ENCODE measurements around the gene RAPGEF2. TPM values are rescaled to one million over a fixed set of nuclear protein-coding genes. Genes with fewer than 3 reads are reported as not detected.
A peak's percentile ranks its signal among the peaks of the same experiment; 100 is the strongest.
"Not testable (repeated sequence)": the region's sequence is repeated elsewhere in the genome, so short reads cannot be mapped to it uniquely, and the experiment has no call there.

Gene RAPGEF2
- total and polyA plus RNA-seq, 9 donors = 16.9 to 33.6 (median 22.7) TPM

DNA sequence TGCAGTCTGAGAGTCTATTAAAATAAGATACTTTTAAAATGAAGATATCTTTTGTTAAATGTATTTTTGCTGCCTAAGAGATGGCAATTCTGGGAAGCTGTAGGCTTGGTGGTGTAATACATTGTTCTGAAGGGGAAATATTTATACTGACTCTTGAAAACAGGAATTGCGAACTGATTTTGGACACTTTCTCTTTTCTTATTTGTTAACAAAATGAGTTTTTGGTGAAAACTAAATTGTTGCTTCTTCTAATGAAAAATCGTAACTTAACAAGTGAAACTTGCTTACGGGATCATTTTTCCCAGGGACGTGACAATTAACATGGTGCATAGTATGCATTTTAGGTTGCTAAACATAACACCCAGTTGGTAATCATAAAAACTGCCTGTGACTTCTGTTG, 71.0 kb downstream of the RAPGEF2 start:
- no peaks in the 10 kb centered on the region for H3K9me3 ChIP-seq (replicated peaks; ENCODE audit: control insufficient read depth, low read depth, low read length)
- H3K27me3 ChIP-seq (ENCODE audit: control insufficient read depth, insufficient read depth, low read length) = no peaks in the 10 kb centered on the region
- H3K36me3 ChIP-seq (ENCODE audit: control insufficient read depth, insufficient read depth, low read length) = no peaks in the 10 kb centered on the region
- H3K27ac ChIP-seq (ENCODE audit: low read length) = no peak overlapping the region
- WGBS (ENCODE audit: insufficient coverage) = no CpG with 5 or more reads among the region's 4 CpGs
- DNase-seq = no peak
- peaks cover 3% of the 10 kb centered on the region for H3K4me1 ChIP-seq (ENCODE audit: control insufficient read depth, insufficient read depth, low read length)
- no peak overlapping the region for H3K4me3 ChIP-seq (ENCODE audit: low read length)

- Histone ChIP-seq H3K9me3 (replicated peaks; ENCODE audit: control insufficient read depth, low read depth, low read length) (no peaks in the 10 kb centered on the region), H3K27me3 (ENCODE audit: control insufficient read depth, insufficient read depth, low read length) (no peaks in the 10 kb centered on the region), H3K36me3 (ENCODE audit: control insufficient read depth, insufficient read depth, low read length) (no peaks in the 10 kb centered on the region), H3K27ac (ENCODE audit: low read length) (peak overlapping the region; percentile 31), H3K4me3 (ENCODE audit: low read length) (no peak overlapping the region), H3K4me1 (ENCODE audit: control insufficient read depth, insufficient read depth, low read length) (peaks cover 3% of the 10 kb centered on the region)
- DNase-seq = no peak
- WGBS (ENCODE audit: insufficient coverage) = no CpG with 5 or more reads among the region's 2 CpGs
Observed at GRCh38 chr4:159174645-159175084, 71.8 kb downstream of the RAPGEF2 start.

GRCh38 chr4:159175085-159175988, 72.5 kb downstream of the RAPGEF2 start:
- Histone ChIP-seq H3K9me3 (replicated peaks; ENCODE audit: control insufficient read depth, low read depth, low read length) (no peaks in the 10 kb centered on the region), H3K4me1 (ENCODE audit: control insufficient read depth, insufficient read depth, low read length) (peaks cover 3% of the 10 kb centered on the region), H3K27ac (ENCODE audit: low read length) (peak overlapping the region; percentile 33), H3K27me3 (ENCODE audit: control insufficient read depth, insufficient read depth, low read length) (no peaks in the 10 kb centered on the region), H3K36me3 (ENCODE audit: control insufficient read depth, insufficient read depth, low read length) (no peaks in the 10 kb centered on the region), H3K4me3 (ENCODE audit: low read length) (no peak overlapping the region)
- DNase-seq = peak; percentile 90
- WGBS (ENCODE audit: insufficient coverage) = 20% methylated on average over 1 of the region's 14 CpGs

GRCh38 chr4:159175989-159176375, 73.1 kb downstream of the RAPGEF2 start:
- no peak for DNase-seq
- Histone ChIP-seq H3K36me3 (ENCODE audit: control insufficient read depth, insufficient read depth, low read length) (no peaks in the 10 kb centered on the region), H3K27me3 (ENCODE audit: control insufficient read depth, insufficient read depth, low read length) (no peaks in the 10 kb centered on the region), H3K27ac (ENCODE audit: low read length) (peak overlapping the region; percentile 33), H3K9me3 (replicated peaks; ENCODE audit: control insufficient read depth, low read depth, low read length) (no peaks in the 10 kb centered on the region), H3K4me3 (ENCODE audit: low read length) (no peak overlapping the region), H3K4me1 (ENCODE audit: control insufficient read depth, insufficient read depth, low read length) (peaks cover 3% of the 10 kb centered on the region)
- 62% methylated on average over 2 of the region's 4 CpGs for WGBS (ENCODE audit: insufficient coverage)

GRCh38 chr4:159177265-159178150, 74.6 kb downstream of the RAPGEF2 start:
- H3K27ac ChIP-seq (ENCODE audit: low read length) = no peak overlapping the region
- no peak for DNase-seq
- no peak overlapping the region for H3K4me3 ChIP-seq (ENCODE audit: low read length)
- H3K27me3 ChIP-seq (ENCODE audit: control insufficient read depth, insufficient read depth, low read length) = no peaks in the 10 kb centered on the region
- H3K4me1 ChIP-seq (ENCODE audit: control insufficient read depth, insufficient read depth, low read length) = peaks cover 3% of the 10 kb centered on the region
- WGBS (ENCODE audit: insufficient coverage) = 100% methylated on average over 1 of the region's 5 CpGs
- no peaks in the 10 kb centered on the region for H3K9me3 ChIP-seq (replicated peaks; ENCODE audit: control insufficient read depth, low read depth, low read length)
- H3K36me3 ChIP-seq (ENCODE audit: control insufficient read depth, insufficient read depth, low read length) = no peaks in the 10 kb centered on the region

DNA sequence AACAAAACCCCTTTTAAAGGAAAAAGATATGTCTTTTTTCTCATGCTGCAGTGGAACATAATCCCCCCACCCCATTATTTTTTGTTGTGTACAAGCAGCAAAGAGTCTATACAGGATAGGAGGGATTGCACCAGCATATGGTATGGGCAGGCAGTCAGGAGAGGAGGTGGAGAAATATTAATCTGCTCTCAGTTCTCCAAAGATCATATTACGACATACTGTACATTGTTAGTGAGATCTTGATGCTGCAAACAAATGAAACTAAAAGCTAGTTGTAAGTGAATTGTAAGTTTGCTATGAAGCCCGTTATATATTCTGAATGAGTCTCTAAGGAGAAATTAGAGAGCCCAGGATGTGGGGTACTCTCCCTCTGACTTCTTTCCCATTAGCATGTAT, 75.3 kb downstream of the RAPGEF2 start:
- Histone ChIP-seq H3K9me3 (replicated peaks; ENCODE audit: control insufficient read depth, low read depth, low read length) (no peaks in the 10 kb centered on the region), H3K4me1 (ENCODE audit: control insufficient read depth, insufficient read depth, low read length) (peaks cover 3% of the 10 kb centered on the region), H3K27ac (ENCODE audit: low read length) (no peak overlapping the region), H3K36me3 (ENCODE audit: control insufficient read depth, insufficient read depth, low read length) (no peaks in the 10 kb centered on the region), H3K27me3 (ENCODE audit: control insufficient read depth, insufficient read depth, low read length) (no peaks in the 10 kb centered on the region), H3K4me3 (ENCODE audit: low read length) (no peak overlapping the region)
- WGBS (ENCODE audit: insufficient coverage) = no CpG with 5 or more reads among the region's 2 CpGs
- no peak for DNase-seq

GRCh38 chr4:159178979-159179969, 76.4 kb downstream of the RAPGEF2 start:
- no peaks in the 10 kb centered on the region for H3K27me3 ChIP-seq (ENCODE audit: control insufficient read depth, insufficient read depth, low read length)
- no peaks in the 10 kb centered on the region for H3K9me3 ChIP-seq (replicated peaks; ENCODE audit: control insufficient read depth, low read depth, low read length)
- no peak for DNase-seq
- H3K4me1 ChIP-seq (ENCODE audit: control insufficient read depth, insufficient read depth, low read length) = peaks cover 3% of the 10 kb centered on the region
- peak overlapping the region; percentile 62 for H3K27ac ChIP-seq (ENCODE audit: low read length)
- H3K36me3 ChIP-seq (ENCODE audit: control insufficient read depth, insufficient read depth, low read length) = no peaks in the 10 kb centered on the region
- no peak overlapping the region for H3K4me3 ChIP-seq (ENCODE audit: low read length)
- 79% methylated on average over 2 of the region's 3 CpGs for WGBS (ENCODE audit: insufficient coverage)

- not testable (repeated sequence) for H3K4me3 ChIP-seq (ENCODE audit: low read length); H3K4me1 ChIP-seq (ENCODE audit: control insufficient read depth, insufficient read depth, low read length); H3K27ac ChIP-seq (ENCODE audit: low read length); DNase-seq; H3K9me3 ChIP-seq (replicated peaks; ENCODE audit: control insufficient read depth, low read depth, low read length); H3K36me3 ChIP-seq (ENCODE audit: control insufficient read depth, insufficient read depth, low read length); H3K27me3 ChIP-seq (ENCODE audit: control insufficient read depth, insufficient read depth, low read length)
- WGBS (ENCODE audit: insufficient coverage) = no CpG with 5 or more reads among the region's 4 CpGs
Observed at GRCh38 chr4:159183885-159184605, 81.2 kb downstream of the RAPGEF2 start.

DNA sequence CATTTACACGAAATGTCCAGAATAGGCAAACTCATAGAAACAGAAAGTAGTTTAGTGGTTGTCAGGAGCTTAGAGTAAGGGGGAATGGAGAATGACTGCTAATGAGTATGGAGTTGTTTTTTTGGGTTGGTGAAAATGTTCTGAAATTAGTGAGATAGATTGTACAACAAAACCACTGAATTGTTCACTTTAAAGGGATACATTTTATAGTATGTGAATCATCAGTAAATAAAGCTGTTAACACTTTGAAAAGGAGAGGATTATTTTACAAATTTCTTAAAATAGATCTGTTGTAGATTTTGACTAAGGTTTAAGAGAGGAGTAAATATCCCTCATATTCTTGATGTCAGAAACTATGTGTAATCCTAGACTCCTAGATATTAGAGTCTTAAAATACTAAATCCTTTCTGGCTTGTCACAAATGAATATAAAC, 82.7 kb downstream of the RAPGEF2 start:
- WGBS (ENCODE audit: insufficient coverage) = no CpG with 5 or more reads among the region's 1 CpG
- no peaks in the 10 kb centered on the region for H3K4me1 ChIP-seq (ENCODE audit: control insufficient read depth, insufficient read depth, low read length)

More for the DNA sequence above, 82.7 kb downstream of the RAPGEF2 start:
- no peaks in the 10 kb centered on the region for H3K27me3 ChIP-seq (ENCODE audit: control insufficient read depth, insufficient read depth, low read length)
- H3K27ac ChIP-seq (ENCODE audit: low read length) = no peak overlapping the region
- no peaks in the 10 kb centered on the region for H3K36me3 ChIP-seq (ENCODE audit: control insufficient read depth, insufficient read depth, low read length)
- H3K4me3 ChIP-seq (ENCODE audit: low read length) = no peak overlapping the region
- no peak for DNase-seq
- H3K9me3 ChIP-seq (replicated peaks; ENCODE audit: control insufficient read depth, low read depth, low read length) = no peaks in the 10 kb centered on the region
